CD14-positive monocyte (primary cell): ENCODE data around the gene IL15. TPM values are rescaled to one million over a fixed set of nuclear protein-coding genes. Genes with fewer than 3 reads are reported as not detected.

Experiments used
- DNase-seq, 3 donors: peaks; one replicate each; pipeline ENCODE4 v3.0.0-alpha.2; 2011 to 2022
- H2AFZ ChIP-seq: 2 replicates; pipeline ENCODE4 v1.6.0; 2012; ENCODE audit warnings: mild to moderate bottlenecking, low read depth, low read length, inconsistent platforms; ENCODE audit not compliant: insufficient read depth, poor library complexity, severe bottlenecking
- H3K27ac ChIP-seq, 2 donors: 1 replicate in 1 of 2; 2 replicates in 1 of 2; pipeline ENCODE4 v1.5.1; 2012 to 2013; ENCODE audit warnings: low read length in 2 of 2, control low read depth in 1 of 2, inconsistent platforms in 1 of 2, low read depth in 1 of 2, mild to moderate bottlenecking in 1 of 2
- H3K27me3 ChIP-seq, 2 donors: one replicate each; pipeline versions ENCODE4 v1.6.0 to v1.6.1; 2011 to 2013; ENCODE audit warnings: low read length in 2 of 2; ENCODE audit not compliant: control insufficient read depth in 2 of 2, insufficient read depth in 2 of 2
- H3K36me3 ChIP-seq, 2 donors: replicated peaks in 1 of 2; 1 replicate in 1 of 2; 2 replicates in 1 of 2; pipeline versions ENCODE4 v1.5.1 to v1.6.1; 2012 to 2013; ENCODE audit warnings: low read length in 2 of 2, control low read depth in 1 of 2, inconsistent platforms in 1 of 2, mild to moderate bottlenecking in 1 of 2; ENCODE audit not compliant: insufficient read depth in 2 of 2, control insufficient read depth in 1 of 2
- H3K4me1 ChIP-seq, 2 donors: 1 replicate in 1 of 2; 2 replicates in 1 of 2; pipeline versions ENCODE4 v1.5.1 to v1.6.1; 2012 to 2013; ENCODE audit warnings: low read length in 2 of 2, control low read depth in 1 of 2, inconsistent platforms in 1 of 2, mild to moderate bottlenecking in 1 of 2, moderate library complexity in 1 of 2; ENCODE audit not compliant: insufficient read depth in 2 of 2, control insufficient read depth in 1 of 2
- H3K4me2 ChIP-seq: replicated peaks from 2 replicates; pipeline ENCODE3; 2012; ENCODE audit warnings: low read length, moderate library complexity, mild to moderate bottlenecking; ENCODE audit not compliant: poor library complexity, severe bottlenecking; ENCODE audit errors: extremely low read depth
- H3K4me3 ChIP-seq, 3 experiments: fragments of 200-600 bp in 1 of 3; sonication (generic) in 1 of 3; replicated peaks in 1 of 3; 1 replicate in 2 of 3; 2 replicates in 1 of 3; pipeline ENCODE4 v1.5.1; 2011 to 2013; ENCODE audit warnings: low read length in 3 of 3, mild to moderate bottlenecking in 3 of 3, control low read depth in 2 of 3, low read depth in 2 of 3, inconsistent platforms in 1 of 3, moderate library complexity in 1 of 3
- H3K79me2 ChIP-seq: 2 replicates; pipeline ENCODE4 v1.6.0; 2012; ENCODE audit warnings: mild to moderate bottlenecking, control low read depth, inconsistent platforms, low read length, moderate library complexity; ENCODE audit not compliant: insufficient read depth
- H3K9ac ChIP-seq: 2 replicates; pipeline ENCODE4 v1.6.0; 2017; ENCODE audit warnings: low read length, mild to moderate bottlenecking; ENCODE audit not compliant: insufficient read depth, poor library complexity, severe bottlenecking
- H3K9me3 ChIP-seq, 2 donors: replicated peaks in 1 of 2; 1 replicate in 1 of 2; 2 replicates in 1 of 2; pipeline versions ENCODE4 v1.5.1 to v1.6.1; 2012 to 2013; ENCODE audit warnings: low read length in 2 of 2, control low read depth in 1 of 2; ENCODE audit not compliant: control insufficient read depth in 1 of 2, insufficient read depth in 1 of 2
- H4K20me1 ChIP-seq: 2 replicates; pipeline ENCODE4 v1.6.0; 2012; ENCODE audit warnings: mild to moderate bottlenecking, low read length, control low read depth, moderate library complexity; ENCODE audit not compliant: insufficient read depth
- H3K27ac Mint-ChIP-seq, 7 donors: one replicate each; pipeline ENCODE4 v1.8.0; 2020; ENCODE audit warnings: mild to moderate bottlenecking in 7 of 7, mixed read lengths in 7 of 7, moderate library complexity in 6 of 7, inconsistent platforms in 2 of 7
- H3K27me3 Mint-ChIP-seq, 3 donors: one replicate each; pipeline ENCODE4 v1.8.0; 2021 to 2022; ENCODE audit warnings: low read depth in 3 of 3, mild to moderate bottlenecking in 3 of 3, mixed read lengths in 3 of 3, moderate library complexity in 3 of 3, inconsistent platforms in 1 of 3
- H3K36me3 Mint-ChIP-seq, 2 donors: one replicate each; pipeline ENCODE4 v1.8.0; 2020; ENCODE audit warnings: mixed read lengths in 2 of 2, inconsistent platforms in 1 of 2, mild to moderate bottlenecking in 1 of 2
- H3K4me1 Mint-ChIP-seq: one replicate; pipeline ENCODE4 v1.8.0; 2020; ENCODE audit warnings: mild to moderate bottlenecking, mixed read lengths
- H3K4me3 Mint-ChIP-seq, 2 donors: one replicate each; pipeline ENCODE4 v1.8.0; 2020; ENCODE audit warnings: mild to moderate bottlenecking in 2 of 2, mixed read lengths in 2 of 2, moderate library complexity in 1 of 2
- H3K9me3 Mint-ChIP-seq, 7 donors: one replicate each; pipeline ENCODE4 v1.8.0; 2020 to 2022; ENCODE audit warnings: mixed read lengths in 7 of 7, mild to moderate bottlenecking in 6 of 7, moderate library complexity in 6 of 7, inconsistent platforms in 2 of 7
- CTCF ChIP-seq: fragments of 200-600 bp; IDR thresholded peaks from one replicate; pipeline ENCODE4 v1.8.0; 2022; ENCODE audit warnings: antibody characterized with exemption, mild to moderate bottlenecking
- WGBS: methylation state at CpG from one replicate; pipeline ENCODE4 v1.1.5; 2013; ENCODE audit warnings: missing lambda C conversion rate; ENCODE audit not compliant: insufficient coverage; 5-methylcytosine and 5-hydroxymethylcytosine counted together
- intact Hi-C, 2 donors: fragments of 100-400 bp; cut with micrococcal nuclease; formaldehyde crosslinking; loops; one replicate each; pipeline versions ENCODE4 v1.15.0 to v1.15.1; 2023
- polyA plus RNA-seq, 3 donors: library from polyadenylated mRNA; depleted of rRNA in 1 of 3; unstranded in 2 of 3; stranded (reverse) in 1 of 3; fragments of 300-500 nt in 2 of 3; fragments of >200 nt in 1 of 3; fragmentation: Illumina TruSeq in 2 of 3; gene quantifications; 1 replicate in 2 of 3; 2 replicates in 1 of 3; pipeline ENCODE4 v1.2.3, GENCODE V29; 2012 to 2021

Gene IL15
- polyA plus RNA-seq, 3 donors = 22.1 to 34.3 (median 25.7) TPM

- Histone ChIP-seq H3K9me3 (peaks cover 0 to 5% of the 10 kb centered on the region in 2 donors), H3K27me3 (no peaks in the 10 kb centered on the region), H3K36me3 (peaks cover 0 to 4% of the 10 kb centered on the region in 2 donors), H3K79me2 (no peaks in the 10 kb centered on the region), H4K20me1 (peaks cover 8% of the 10 kb centered on the region), H3K9ac (no peak overlapping the region), H3K4me3 (no peak overlapping the region), H2AFZ (no peak overlapping the region), H3K27ac (no peak overlapping the region), H3K4me1 (no peaks in the 10 kb centered on the region), H3K4me2 (no peak overlapping the region)
- DNase-seq = no peak
- H3K4me3 Mint-ChIP-seq = no peak overlapping the region
- peaks cover 1% of the 10 kb centered on the region for H3K4me1 Mint-ChIP-seq
- no peaks in the 10 kb centered on the region for H3K27me3 Mint-ChIP-seq
- H3K9me3 Mint-ChIP-seq = peaks cover 2 to 18% (median 7%) of the 10 kb centered on the region in 7 donors
- intact Hi-C loops = no loop called here
- no peak overlapping the region for H3K27ac Mint-ChIP-seq
- WGBS = 88% methylated on average over 2 of the region's 2 CpGs
- no peak for TF ChIP-seq CTCF
- peaks cover 21 to 25% of the 10 kb centered on the region in 2 donors for H3K36me3 Mint-ChIP-seq
Measured at GRCh38 chr4:141692081-141692480, 55.7 kb downstream of the IL15 start.

DNA sequence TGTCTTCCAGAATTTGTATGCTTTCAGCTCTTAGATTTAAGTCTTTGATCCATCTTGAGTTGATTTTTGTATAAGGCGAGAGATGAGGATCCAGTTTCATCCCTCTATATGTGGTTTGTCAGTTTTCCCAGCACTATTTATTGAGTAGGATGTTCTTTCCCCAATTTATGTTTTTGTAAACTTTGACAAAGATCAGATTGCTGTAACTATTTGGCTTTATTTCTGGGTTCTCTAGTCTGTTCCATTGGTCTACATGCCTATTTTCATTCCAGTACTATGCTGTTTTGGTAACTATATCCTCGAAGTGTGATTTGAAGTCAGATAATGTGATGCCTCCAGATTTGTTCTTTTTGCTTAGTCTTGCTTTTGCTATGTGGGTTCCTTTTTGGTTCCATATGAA lies 60.7 kb downstream of the IL15 start:
- DNase-seq = no peak
- no peak overlapping the region for H3K27ac ChIP-seq
- Mint-ChIP-seq H3K4me1 (peaks cover 5% of the 10 kb centered on the region), H3K27me3 (peaks cover 0 to 3% (median 2%) of the 10 kb centered on the region in 3 donors), H3K36me3 (peaks cover 14 to 20% of the 10 kb centered on the region in 2 donors), H3K27ac (no peak overlapping the region), H3K9me3 (peaks cover 0 to 9% (median 5%) of the 10 kb centered on the region in 7 donors), H3K4me3 (no peak overlapping the region)
- intact Hi-C loops = no loop called here
- no peaks in the 10 kb centered on the region for H3K79me2 ChIP-seq
- H3K9ac ChIP-seq = no peak overlapping the region
- H4K20me1 ChIP-seq = peaks cover 15% of the 10 kb centered on the region
- no CpG with 5 or more reads among the region's 2 CpGs for whole genome bisulfite sequencing
- no peaks in the 10 kb centered on the region for H3K4me1 ChIP-seq
- no peaks in the 10 kb centered on the region for H3K9me3 ChIP-seq
- H3K4me3 ChIP-seq = no peak overlapping the region
- no peak for TF ChIP-seq CTCF
- H3K4me2 ChIP-seq = no peak overlapping the region
- H3K27me3 ChIP-seq = no peaks in the 10 kb centered on the region
- H2AFZ ChIP-seq = no peak overlapping the region
- no peaks in the 10 kb centered on the region for H3K36me3 ChIP-seq
